ENCODE data around the gene DDAH1.

Gene DDAH1

GRCh38 chr1:85319491-85319890 is 145.5 kb downstream of the DDAH1 start:
- Histone ChIP-seq H3K27ac (no peak overlapping the region), H3K4me3 (no peak overlapping the region), H3K4me1 (peaks cover 0 to 37% (median 14%) of the 10 kb centered on the region in 4 donors), H3K27me3 (no peaks in the 10 kb centered on the region), H3K36me3 (peaks cover 0 to 4% (median 0%) of the 10 kb centered on the region in 3 donors), H3K9me3 (no peaks in the 10 kb centered on the region)
- DNase-seq = no peak
- intact Hi-C loops (cut with DNase I; ENCODE audit: low total_unique reads) = no loop called here
- TF ChIP-seq CTCF (IDR thresholded peaks at IDR 0.05) = no peak

GRCh38 chr1:85318217-85318616 is 146.7 kb downstream of the DDAH1 start:
- TF ChIP-seq CTCF (IDR thresholded peaks at IDR 0.05) = no peak
- Histone ChIP-seq H3K27ac (no peak overlapping the region), H3K9me3 (no peaks in the 10 kb centered on the region), H3K36me3 (peaks cover 0 to 4% (median 0%) of the 10 kb centered on the region in 3 donors), H3K4me1 (peaks cover 0 to 42% (median 23%) of the 10 kb centered on the region in 4 donors), H3K27me3 (no peaks in the 10 kb centered on the region), H3K4me3 (no peak overlapping the region)
- intact Hi-C loops (cut with DNase I; ENCODE audit: low total_unique reads) = no loop called here
- DNase-seq = no peak

DNA sequence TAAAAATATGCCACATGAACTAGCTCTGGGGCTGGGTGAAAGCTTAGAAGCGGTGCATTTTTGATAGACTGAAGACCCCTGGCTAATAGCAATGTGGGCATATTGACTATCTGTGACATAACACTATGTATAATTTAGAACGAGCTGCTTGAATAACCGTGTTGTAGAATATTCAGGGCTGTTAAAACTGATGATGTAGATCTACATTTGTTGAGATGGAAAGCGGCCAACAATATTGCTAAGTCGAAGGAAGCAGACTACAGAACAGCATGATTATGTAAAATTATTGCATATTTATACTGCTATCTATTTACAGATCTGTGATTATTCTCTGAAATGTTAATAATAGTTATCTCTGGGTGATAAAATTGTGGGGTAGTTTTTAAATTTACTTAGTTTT is 147.4 kb downstream of the DDAH1 start:
- TF ChIP-seq CTCF (IDR thresholded peaks at IDR 0.05) = no peak
- no peak for DNase-seq
- intact Hi-C loops (cut with DNase I; ENCODE audit: low total_unique reads) = no loop called here
- H3K27me3 ChIP-seq = no peaks in the 10 kb centered on the region
- no peak overlapping the region for H3K4me3 ChIP-seq
- H3K36me3 ChIP-seq = peaks cover 0 to 4% (median 0%) of the 10 kb centered on the region in 3 donors
- H3K27ac ChIP-seq = no peak overlapping the region
- H3K4me1 ChIP-seq = peaks cover 0 to 45% (median 25%) of the 10 kb centered on the region in 4 donors
- H3K9me3 ChIP-seq = no peaks in the 10 kb centered on the region

DNA sequence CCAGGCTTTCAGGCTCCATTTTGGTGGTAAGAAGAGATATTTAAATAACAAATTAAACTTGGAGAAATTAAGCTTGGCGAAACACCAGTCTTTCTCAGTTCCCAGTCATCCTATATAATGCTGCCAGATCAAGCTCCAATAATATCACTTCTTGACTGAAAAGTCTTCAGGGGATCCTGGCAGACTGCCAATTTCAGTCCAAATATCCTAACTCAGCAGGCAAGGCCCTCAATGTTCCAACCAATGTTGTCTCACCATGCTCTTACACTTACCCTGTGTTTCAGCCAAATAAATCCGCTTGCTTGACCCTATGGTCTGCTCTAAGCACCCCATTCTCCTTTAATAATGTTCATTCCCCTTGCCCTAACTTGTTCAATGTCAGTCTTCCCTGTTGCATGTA is 148.6 kb downstream of the DDAH1 start:
- intact Hi-C loops (cut with DNase I; ENCODE audit: low total_unique reads) = no loop called here

DNA sequence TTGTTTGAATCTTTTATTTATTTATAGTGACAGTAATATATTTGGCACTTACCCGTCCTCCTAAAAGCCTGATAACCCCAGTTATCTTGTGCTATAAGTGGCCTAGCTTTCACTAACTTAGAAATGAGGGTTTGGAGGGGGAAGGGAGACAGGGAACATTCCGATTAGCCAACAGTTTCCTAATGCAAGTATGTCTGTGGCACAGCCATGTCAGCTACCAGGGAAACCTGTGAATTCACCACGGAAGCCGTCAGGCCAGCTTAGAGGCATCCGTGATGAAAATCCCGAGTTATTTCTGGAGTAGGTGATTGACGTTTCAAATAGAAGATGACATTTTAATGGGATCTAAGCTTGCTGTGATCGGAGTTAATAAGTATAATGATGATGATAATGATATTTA is 149.2 kb downstream of the DDAH1 start:
- Histone ChIP-seq H3K9me3 (no peaks in the 10 kb centered on the region), H3K4me1 (peaks cover 0 to 45% (median 26%) of the 10 kb centered on the region in 4 donors), H3K36me3 (peaks cover 0 to 4% (median 0%) of the 10 kb centered on the region in 3 donors), H3K27ac (peak overlapping the region; percentile 74 to 77), H3K4me3 (no peak overlapping the region), H3K27me3 (no peaks in the 10 kb centered on the region)
- intact Hi-C loops (cut with DNase I; ENCODE audit: low total_unique reads) = no loop called here
- no peak for DNase-seq
- TF ChIP-seq CTCF (IDR thresholded peaks at IDR 0.05) = no peak

More for the DNA sequence above, 148.6 kb downstream of the DDAH1 start:
- Histone ChIP-seq H3K9me3 (no peaks in the 10 kb centered on the region), H3K27ac (peak overlapping the region; percentile 74 to 77), H3K4me1 (peaks cover 0 to 45% (median 26%) of the 10 kb centered on the region in 4 donors), H3K36me3 (peaks cover 0 to 4% (median 0%) of the 10 kb centered on the region in 3 donors), H3K27me3 (no peaks in the 10 kb centered on the region), H3K4me3 (no peak overlapping the region)
- no peak for TF ChIP-seq CTCF (IDR thresholded peaks at IDR 0.05)
- no peak for DNase-seq

DNA sequence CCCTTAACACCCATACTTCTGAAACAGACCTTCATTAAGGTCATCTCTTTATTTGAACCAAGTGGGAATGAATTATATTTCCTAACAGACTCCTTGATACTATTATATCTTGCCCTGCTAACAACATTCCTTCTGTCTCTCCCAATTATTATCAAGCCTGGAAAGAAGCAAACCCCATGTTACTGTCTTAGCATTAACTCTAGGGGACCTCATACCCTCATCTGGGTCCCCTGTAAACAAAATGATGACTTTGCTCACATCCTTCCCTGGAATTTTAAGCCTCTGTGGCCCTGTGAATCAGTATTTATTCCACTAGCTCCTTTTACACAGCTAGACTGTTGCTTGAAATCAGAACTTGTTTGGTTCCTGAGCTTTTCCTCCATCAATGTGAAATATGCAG is 150.2 kb downstream of the DDAH1 start:
- Histone ChIP-seq H3K4me1 (peaks cover 0 to 37% (median 26%) of the 10 kb centered on the region in 4 donors), H3K9me3 (no peaks in the 10 kb centered on the region), H3K27me3 (no peaks in the 10 kb centered on the region), H3K36me3 (peaks cover 0 to under 1% (median 0%) of the 10 kb centered on the region in 3 donors), H3K27ac (peak overlapping the region; percentile 74 to 77), H3K4me3 (no peak overlapping the region)
- intact Hi-C loops (cut with DNase I; ENCODE audit: low total_unique reads) = loop anchor here (1.0 kb wide), 1 partner anchor 266 kb away; the partner anchor contains the start of gene CCN1
- no peak for TF ChIP-seq CTCF (IDR thresholded peaks at IDR 0.05)
- no peak for DNase-seq

Measured in tibial artery (tissue), 4 donors.